Brain microvascular endothelial cell (primary cell): ENCODE data around the gene ABCC3.

Experiments used
- DNase-seq: peaks from one replicate; pipeline ENCODE4 v3.0.0-alpha.2; 2020
- H3K27ac ChIP-seq: fragments of 250-450 bp; sonication (Bioruptor Pico); 2 replicates; pipeline ENCODE4 v1.5.1; 2020; ENCODE audit warnings: mild to moderate bottlenecking, moderate library complexity
- H3K27me3 ChIP-seq: fragments of 250-450 bp; sonication (Bioruptor Pico); replicated peaks from 2 replicates; pipeline ENCODE4 v1.5.1; 2020; ENCODE audit warnings: mild to moderate bottlenecking
- H3K36me3 ChIP-seq: fragments of 250-450 bp; sonication (Bioruptor Pico); replicated peaks from 2 replicates; pipeline ENCODE4 v1.5.1; 2020; ENCODE audit warnings: mild to moderate bottlenecking
- H3K4me3 ChIP-seq: 2 replicates; pipeline ENCODE4 v1.5.1; 2011; ENCODE audit warnings: low read depth, mild to moderate bottlenecking, control low read depth, low read length, moderate library complexity
- in situ Hi-C: cut with HindIII; loops from 2 replicates; pipeline ENCODE4 v1.10.0; 2017; ENCODE audit warnings: low sequenced_read_pairs, low pct_ligation_motif_present
- TF ChIP-seq, protein P1 (sequence below): IDR thresholded peaks from 2 replicates; pipeline ENCODE4 v1.5.1; 2011; ENCODE audit warnings: low read depth, mild to moderate bottlenecking, moderate library complexity, low read length, control low read depth, inconsistent platforms; ENCODE audit errors: missing control alignments

ABCC3 gene

GRCh38 chr17:50640686-50641351 is 6.1 kb downstream of the ABCC3 start:
- no peak overlapping the region for H3K4me3 ChIP-seq
- in situ Hi-C loops, result no loop called here
- TF ChIP-seq, protein P1, sequence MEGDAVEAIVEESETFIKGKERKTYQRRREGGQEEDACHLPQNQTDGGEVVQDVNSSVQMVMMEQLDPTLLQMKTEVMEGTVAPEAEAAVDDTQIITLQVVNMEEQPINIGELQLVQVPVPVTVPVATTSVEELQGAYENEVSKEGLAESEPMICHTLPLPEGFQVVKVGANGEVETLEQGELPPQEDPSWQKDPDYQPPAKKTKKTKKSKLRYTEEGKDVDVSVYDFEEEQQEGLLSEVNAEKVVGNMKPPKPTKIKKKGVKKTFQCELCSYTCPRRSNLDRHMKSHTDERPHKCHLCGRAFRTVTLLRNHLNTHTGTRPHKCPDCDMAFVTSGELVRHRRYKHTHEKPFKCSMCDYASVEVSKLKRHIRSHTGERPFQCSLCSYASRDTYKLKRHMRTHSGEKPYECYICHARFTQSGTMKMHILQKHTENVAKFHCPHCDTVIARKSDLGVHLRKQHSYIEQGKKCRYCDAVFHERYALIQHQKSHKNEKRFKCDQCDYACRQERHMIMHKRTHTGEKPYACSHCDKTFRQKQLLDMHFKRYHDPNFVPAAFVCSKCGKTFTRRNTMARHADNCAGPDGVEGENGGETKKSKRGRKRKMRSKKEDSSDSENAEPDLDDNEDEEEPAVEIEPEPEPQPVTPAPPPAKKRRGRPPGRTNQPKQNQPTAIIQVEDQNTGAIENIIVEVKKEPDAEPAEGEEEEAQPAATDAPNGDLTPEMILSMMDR, result no peak
- no peaks in the 10 kb centered on the region for H3K36me3 ChIP-seq
- H3K27me3 ChIP-seq, result peaks cover 2% of the 10 kb centered on the region
- DNase-seq, result no peak
- H3K27ac ChIP-seq, result no peak overlapping the region

DNA sequence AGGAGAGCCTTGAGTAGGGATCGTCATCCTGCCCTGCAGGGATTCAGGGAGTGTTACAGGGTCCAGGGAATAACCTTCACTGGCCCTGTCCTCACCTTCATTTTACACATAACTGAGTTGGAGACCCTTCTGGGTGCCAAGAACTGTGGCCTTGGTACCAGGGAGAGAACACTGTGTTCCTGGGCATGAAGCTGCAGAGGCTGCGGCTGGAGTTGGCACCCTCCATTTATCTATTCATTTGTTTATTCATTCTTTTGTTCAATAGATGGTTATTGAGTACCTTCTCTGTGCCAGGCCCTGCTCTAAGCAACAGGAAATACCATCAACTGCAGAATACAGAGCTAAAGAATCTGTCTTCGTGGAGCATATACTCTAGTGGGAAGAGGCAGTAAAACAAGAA is 6.7 kb downstream of the ABCC3 start:
- peaks cover 2% of the 10 kb centered on the region for H3K27me3 ChIP-seq
- no peaks in the 10 kb centered on the region for H3K36me3 ChIP-seq
- H3K27ac ChIP-seq, result no peak overlapping the region
- no peak overlapping the region for H3K4me3 ChIP-seq
- TF ChIP-seq, protein P1, result no peak
- in situ Hi-C loops, result no loop called here
- DNase-seq, result no peak

- Histone ChIP-seq H3K27ac (no peak overlapping the region), H3K36me3 (no peaks in the 10 kb centered on the region), H3K4me3 (no peak overlapping the region), H3K27me3 (no peaks in the 10 kb centered on the region)
- DNase-seq, result no peak
- TF ChIP-seq, protein P1, result no peak
- in situ Hi-C loops, result no loop called here
Measured at GRCh38 chr17:50642071-50642721, 7.5 kb downstream of the ABCC3 start.

DNA sequence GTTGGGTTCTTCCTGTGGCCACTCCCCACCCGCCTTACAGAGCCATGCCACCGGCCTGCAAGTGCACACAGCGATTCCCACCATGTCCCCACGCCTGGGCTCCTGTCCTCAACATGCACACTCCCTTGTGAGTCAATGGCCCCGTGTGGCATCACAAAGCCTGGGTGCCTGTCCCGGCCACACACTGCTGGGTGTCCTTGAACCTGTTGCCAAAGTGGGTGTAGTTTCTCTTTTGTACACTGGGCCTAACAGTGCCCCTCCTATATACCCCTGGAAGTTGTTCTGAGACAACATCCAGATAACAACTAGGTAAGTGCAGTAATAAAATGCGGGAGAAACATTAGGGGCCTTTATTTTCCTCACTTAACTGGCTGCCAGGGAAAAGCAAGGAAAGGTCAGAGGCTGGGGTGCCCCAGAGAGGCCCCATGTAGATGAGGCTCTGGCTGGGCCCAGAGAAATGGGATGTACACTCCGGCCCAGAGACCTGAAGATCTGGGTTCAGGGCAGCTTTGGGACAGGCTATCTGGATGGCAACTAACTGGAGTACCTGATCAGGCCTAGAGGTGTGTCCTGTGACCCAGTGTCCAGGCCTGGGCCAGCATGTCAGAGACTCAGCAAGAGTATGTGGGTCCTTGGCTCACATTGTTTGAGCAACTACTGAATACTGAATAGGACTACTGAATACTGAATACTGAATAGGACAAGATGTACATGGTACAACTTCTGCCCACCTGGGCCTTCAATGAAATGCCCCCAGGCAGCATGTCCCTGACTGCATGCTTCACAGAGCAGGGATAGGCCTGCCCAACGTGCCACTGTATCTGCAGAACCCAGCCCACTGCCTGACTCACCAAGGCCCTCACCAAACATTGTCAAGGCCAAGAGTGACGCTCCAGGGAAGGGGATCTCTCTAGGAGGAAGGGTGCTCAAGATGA is 8.3 kb downstream of the ABCC3 start:
- TF ChIP-seq, protein P1, result no peak
- no peaks in the 10 kb centered on the region for H3K27me3 ChIP-seq
- no peak for DNase-seq
- H3K4me3 ChIP-seq, result no peak overlapping the region
- no peaks in the 10 kb centered on the region for H3K36me3 ChIP-seq
- in situ Hi-C loops, result no loop called here
- H3K27ac ChIP-seq, result no peak overlapping the region

GRCh38 chr17:50645748-50646682 is 11.3 kb downstream of the ABCC3 start:
- TF ChIP-seq, protein P1, result no peak
- no peak overlapping the region for H3K27ac ChIP-seq
- in situ Hi-C loops, result no loop called here
- no peaks in the 10 kb centered on the region for H3K27me3 ChIP-seq
- no peak for DNase-seq
- no peak overlapping the region for H3K4me3 ChIP-seq
- no peaks in the 10 kb centered on the region for H3K36me3 ChIP-seq
